Fibroblast of skin of left biceps (primary cell): ENCODE data around the gene GOLGA6L25.
"Not testable (repeated sequence)": the region's sequence is repeated elsewhere in the genome, so short reads cannot be mapped to it uniquely, and the experiment has no call there.

Experiments
- DNase-seq, 2 experiments: peaks; one replicate each; pipeline ENCODE4 v3.0.0-alpha.2; 2013; ENCODE audit warnings: low read depth in 2 of 2

The GOLGA6L25 gene, protein sequence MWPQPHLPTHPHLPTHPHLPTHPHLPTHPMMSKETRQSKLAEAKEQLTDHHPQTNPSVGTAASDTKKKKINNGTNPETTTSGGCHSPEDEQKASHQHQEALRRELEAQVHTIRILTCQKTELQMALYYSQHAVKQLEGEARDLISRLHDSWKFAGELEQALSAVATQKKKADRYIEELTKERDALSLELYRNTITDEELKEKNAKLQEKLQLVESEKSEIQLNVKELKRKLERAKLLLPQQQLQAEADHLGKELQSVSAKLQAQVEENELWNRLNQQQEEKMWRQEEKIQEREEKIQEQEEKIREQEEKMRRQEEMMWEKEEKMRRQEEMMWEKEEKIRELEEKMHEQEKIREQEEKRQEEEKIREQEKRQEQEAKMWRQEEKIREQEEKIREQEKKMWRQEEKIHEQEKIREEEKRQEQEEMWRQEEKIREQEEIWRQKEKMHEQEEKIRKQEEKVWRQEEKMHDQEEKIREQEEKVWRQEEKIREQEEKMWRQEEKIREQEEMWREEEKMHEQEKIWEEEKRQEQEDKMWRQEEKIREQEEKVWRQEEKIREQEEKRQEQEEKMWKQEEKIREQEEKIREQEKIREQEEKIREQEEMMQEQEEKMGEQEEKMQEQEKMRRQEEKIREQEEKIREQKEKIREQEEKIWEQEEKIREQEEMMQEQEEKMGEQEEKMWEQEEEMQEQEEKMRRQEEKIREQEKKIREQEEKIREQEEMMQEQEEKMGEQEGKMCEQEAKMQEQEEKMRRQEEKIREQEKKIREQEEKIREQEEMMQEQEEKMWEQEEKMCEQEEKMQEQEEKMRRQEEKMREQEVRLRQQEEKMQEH

DNA sequence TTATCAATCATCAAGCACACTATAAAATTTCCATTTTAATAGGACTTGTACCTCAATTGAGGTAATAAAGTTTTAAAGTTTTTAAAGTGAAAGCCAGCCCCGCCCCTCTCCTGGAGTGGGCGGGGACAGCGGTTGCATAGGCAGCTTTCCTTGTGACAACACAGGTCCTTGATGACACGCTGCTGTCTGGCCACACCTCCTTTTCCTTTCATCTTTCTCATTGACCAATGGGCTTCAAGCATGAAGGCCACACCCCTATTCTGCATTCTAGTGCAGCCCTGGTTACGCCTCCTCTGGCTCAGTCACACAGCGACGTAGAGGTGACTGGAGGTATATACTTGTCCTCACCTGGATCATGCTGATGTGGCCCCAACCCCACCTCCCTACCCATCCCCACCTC lies at the start of gene GOLGA6L25:
TSS of gene GOLGA6L25 (plus strand) at position 301 of the 400 bp plus-strand sequence. CDS start at position 362, 61 bp downstream.
- not testable (repeated sequence) for DNase-seq

DNA sequence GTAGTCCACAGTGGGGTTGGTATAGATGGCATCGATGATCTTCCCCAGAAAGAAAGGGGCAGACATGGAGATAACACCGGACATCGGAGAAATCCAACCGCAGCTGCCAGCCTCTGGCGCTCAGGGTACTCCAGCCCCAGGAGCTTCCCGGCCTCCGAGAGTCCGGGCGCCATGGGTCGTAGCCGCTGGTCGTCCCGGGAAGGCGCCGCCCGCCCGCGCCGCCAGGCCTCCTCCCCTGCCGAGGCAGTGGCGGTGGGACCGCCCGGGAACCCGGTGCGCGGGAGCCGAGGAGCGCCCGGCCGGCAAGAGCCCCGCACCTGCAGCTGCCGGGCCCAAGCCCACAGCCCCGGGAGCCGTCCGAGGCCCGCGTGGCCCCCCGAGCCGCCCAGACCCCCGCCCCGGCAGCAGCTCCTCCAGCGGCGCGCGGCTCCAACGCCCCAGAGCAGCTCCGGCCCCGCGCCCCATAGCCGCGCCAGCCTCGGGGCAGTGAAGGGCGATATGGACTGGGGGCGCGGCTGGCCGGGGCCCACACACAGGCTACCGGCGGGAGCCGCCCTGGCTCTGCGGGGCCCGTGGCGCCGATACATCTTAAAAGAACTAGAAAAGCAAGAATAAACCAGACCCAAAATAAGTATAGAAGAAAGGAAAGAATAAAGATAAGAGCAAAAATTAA lies 45.0 kb upstream of the GOLGA6L25 start:
- DNase-seq: not testable (repeated sequence)

DNA sequence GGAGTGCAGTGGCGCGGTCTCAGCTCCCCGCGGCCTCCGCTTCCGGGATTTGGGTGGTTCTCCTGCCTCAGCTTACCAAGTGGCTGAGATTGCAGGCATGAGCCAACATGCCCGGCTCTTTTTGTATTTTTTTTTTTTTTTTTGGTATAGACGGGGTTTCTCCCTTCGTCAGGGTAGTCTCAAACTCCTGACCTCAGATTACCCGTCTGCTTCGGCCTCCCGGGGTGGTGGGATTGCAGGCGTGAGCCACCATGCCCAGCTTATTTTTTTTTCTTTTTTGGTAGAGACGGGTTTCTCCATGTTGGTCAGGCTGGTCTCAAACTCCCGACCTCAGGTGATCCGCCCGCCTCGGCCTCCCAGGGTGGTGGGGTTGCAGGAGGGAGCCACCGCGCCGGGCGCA lies 39.2 kb upstream of the GOLGA6L25 start:
- not testable (repeated sequence) for DNase-seq

DNA sequence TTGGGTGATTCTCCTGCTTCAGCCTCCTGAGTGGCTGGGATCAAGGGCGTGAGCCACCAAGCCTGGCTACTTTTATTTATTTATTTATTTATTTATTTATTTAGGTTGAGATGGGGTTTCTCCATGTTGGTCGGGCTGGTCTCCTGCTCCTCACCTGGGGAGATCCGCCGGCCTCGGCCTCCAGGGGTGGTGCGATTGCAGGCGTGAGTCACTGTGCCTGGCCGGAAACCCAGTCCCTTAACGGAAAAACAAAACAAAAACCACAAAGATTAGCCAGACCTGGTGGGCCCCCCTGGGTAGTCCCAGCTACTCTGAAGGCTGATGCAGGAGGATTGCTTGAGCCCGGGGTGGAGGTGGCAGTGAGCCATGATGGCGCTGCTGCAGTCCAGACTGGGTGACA lies 38.2 kb upstream of the GOLGA6L25 start:
- DNase-seq: not testable (repeated sequence)

DNA sequence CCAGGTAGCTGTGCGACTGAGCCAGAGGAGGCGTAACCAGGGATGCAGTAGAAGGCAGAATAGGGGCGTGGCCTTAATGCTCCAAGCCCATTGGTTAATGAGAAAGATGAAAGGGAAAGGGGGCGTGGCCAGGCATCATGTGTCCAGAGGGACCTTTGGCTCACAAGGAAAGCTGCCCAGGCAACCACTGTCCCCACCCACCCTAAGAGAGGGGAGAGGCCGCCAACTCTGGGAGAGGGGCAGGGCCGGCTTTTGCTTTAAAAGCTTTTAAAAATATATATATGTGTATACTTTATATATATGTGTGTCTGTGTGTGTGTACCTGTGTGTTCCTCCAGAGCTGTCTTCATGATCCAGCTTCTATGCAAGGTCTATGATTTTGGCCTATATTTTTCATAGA lies 20.4 kb upstream of the GOLGA6L25 start, which contains the start of gene GOLGA8G:
TSS of gene GOLGA8G (minus strand) at position 18 of the 400 bp plus-strand sequence. CDS start 62 bp downstream, outside the sequence.
- not testable (repeated sequence) for DNase-seq

DNA sequence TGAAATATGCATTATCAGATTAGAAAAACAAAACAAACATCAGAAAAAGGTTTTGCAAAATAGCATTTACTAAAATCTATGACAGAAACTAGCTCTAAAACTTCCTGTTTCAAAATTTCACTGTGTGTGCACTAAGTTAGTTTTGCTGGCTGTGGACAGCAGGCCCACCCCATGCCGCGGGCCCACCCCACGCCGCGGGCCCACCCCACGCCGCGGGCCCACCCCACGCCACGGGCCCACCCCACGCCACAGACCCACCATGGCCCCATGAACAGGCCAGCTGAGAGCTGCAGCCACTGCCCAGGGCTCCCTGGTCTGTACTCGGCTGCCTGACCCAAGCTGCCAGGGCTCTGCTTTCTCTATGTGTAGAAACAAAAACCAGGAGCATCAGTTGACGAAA lies 20.0 kb downstream of the GOLGA6L25 start:
- not testable (repeated sequence) for DNase-seq

DNA sequence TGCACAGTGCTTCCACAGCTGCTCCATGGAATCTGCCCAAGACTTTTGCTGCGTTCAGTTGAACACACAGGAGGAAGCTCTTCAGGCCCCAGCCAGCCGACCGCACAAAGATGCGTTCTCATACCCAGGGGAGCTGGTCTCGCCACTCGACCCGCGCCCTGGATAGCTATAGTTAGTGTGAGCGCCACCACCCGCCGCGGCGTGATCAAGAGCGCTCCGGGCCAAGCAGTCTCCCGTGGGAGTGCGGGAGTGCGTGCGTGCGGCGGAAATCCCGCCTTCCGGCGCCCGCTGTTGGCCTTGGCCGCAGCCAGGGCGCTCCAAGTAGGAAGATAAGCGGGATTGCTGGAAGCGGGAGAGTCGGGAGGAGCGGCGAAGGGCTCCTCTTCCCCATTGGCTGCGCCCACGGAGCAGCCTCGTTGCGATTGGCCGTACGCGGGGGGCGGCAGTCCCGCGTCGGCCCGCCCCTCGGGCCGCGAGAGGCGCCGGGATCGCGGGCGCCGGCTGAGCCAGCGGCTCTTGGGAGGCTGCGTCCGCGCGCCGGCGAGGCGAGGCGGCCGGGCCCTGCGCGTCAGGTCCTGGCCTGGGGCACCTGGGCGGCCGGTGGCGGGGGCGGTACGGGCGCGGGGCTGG lies 35.7 kb downstream of the GOLGA6L25 start:
- DNase-seq: not testable (repeated sequence)

DNA sequence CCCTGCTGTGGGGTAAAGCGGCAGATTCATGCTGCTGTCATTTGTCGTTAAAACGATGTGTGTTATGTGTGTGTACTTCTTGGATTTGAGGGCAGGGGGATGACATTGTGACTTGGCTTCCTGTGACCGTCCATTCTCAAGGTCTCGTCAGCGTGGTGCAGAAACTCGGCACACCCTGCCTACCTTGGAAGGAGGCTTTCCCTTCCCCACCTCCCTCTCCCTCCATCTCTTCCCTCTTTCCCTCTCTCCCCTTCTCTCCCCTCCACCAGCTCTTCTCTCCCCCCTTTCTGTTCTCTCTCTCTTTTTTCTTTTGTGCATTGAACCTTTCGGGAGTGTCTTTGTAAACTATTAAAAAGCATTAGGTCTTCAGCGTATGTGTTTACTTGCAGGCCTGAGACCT lies 36.4 kb downstream of the GOLGA6L25 start:
- DNase-seq: not testable (repeated sequence)

DNA sequence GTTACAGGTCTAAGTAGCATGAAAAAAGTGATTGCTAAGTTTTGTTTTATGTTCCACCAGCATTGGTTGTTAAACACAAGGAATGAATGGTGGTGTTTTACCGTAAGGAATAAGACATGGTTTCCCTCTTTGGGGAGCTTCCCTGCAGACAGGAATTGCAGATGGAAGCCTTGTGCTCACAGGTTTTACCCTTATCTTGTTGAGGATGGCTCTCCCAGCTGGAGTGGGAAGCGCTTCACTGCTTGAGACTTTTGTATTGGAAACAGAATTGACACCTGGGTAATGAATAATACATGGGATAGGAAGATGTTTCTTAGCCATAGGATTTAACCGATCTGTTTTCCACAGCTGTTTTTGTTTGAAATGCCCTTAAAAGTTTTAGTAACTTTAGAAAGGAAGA lies 39.0 kb downstream of the GOLGA6L25 start:
- not testable (repeated sequence) for DNase-seq

DNA sequence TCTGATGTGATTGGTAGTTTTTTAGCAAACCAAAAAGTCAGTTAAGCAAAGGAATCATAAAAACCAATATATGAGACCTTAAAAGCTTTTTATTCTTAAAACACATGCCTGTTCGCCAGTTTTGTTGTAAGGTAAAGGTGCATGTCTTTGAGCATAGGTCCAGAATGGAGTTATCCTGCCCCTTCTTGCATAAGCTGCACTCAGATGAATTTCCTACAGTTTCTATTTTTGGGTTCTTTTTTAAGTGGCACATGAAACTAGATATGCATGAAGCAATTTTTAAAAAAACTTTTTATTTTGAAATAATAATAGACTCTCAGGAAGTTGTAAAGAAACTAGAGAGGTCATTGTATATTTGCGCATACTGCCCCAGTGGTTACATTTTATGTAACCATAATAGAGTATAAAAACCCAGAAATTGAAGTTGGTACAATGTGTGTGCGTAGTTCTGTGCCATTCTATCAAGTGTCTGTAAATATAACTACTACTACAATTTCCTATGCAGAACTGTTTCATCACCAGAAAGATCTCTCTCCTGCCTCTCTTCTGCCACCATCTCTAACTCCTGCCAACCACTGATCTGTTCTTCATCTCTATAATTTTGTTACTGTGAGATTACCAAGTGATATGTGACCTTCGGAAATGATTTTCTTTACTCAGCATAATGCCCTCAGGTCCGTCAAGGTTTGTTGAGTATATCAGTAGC lies 40.2 kb downstream of the GOLGA6L25 start:
- not testable (repeated sequence) for DNase-seq

DNA sequence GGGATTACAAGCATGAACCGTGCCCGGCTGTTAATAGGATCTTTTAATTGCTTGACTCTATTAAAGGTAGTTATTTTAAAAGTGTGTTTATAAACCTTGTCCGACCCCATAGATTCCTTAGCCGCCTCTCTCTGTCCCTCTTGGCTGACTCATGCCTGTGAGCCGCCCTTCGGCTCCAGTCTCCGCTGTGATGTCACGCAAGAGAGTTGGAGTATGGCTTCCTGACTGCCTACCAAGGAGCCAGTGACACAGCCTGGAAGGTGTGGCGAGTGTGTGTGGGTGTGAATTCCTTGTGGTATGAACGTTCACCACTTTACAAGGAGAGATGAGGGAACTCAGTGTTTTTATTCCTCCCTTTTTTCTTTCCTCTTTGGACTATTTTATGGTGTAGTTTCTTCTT lies 44.1 kb downstream of the GOLGA6L25 start:
- DNase-seq: not testable (repeated sequence)

DNA sequence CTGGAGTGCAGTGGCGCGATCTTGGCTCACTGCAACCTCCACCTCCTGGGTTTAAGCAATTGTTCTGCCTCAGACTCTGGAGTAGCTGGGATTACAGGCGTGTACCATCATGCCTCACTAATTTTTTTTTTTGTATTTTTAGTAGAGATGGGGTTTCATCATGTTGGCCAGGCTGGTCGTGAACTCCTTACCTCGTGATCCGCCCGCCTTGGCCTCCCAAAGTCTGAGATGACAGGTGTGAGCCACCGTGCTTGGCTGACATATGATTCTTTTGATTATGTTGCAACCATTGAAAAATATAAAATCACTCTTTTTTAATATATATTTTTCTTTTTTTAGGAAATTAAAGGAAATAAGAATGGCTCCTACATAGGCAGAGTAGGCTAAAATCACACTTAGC lies 44.8 kb downstream of the GOLGA6L25 start:
- DNase-seq: not testable (repeated sequence)

DNA sequence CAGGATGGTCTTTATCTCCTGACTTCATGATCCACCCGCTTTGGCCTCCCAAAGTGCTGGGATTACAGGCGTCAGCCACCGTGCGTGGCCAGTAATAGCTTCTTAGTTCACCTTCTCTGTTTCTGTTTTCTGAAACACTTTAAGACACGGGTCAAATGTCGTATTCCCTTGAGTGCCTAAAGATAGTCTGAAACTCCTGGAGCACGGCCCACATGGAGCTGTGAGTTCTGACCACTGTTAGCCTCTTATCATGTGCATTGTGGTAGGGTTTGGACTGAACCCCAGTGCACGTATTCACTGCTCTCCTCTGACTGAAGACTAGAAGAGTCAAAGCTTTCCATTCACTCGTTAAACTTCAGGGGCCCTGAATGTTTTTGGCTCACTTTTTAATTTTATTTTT lies 48.8 kb downstream of the GOLGA6L25 start:
- not testable (repeated sequence) for DNase-seq
